ENCODE data around the gene MLH3. TPM values are rescaled to one million over a fixed set of nuclear protein-coding genes. Genes with fewer than 3 reads are reported as not detected.
"Not testable (repeated sequence)": the region's sequence is repeated elsewhere in the genome, so short reads cannot be mapped to it uniquely, and the experiment has no call there.

The MLH3 gene
- total and polyA plus RNA-seq, 9 donors: 14.8 to 36.4 (median 26.2) TPM

DNA sequence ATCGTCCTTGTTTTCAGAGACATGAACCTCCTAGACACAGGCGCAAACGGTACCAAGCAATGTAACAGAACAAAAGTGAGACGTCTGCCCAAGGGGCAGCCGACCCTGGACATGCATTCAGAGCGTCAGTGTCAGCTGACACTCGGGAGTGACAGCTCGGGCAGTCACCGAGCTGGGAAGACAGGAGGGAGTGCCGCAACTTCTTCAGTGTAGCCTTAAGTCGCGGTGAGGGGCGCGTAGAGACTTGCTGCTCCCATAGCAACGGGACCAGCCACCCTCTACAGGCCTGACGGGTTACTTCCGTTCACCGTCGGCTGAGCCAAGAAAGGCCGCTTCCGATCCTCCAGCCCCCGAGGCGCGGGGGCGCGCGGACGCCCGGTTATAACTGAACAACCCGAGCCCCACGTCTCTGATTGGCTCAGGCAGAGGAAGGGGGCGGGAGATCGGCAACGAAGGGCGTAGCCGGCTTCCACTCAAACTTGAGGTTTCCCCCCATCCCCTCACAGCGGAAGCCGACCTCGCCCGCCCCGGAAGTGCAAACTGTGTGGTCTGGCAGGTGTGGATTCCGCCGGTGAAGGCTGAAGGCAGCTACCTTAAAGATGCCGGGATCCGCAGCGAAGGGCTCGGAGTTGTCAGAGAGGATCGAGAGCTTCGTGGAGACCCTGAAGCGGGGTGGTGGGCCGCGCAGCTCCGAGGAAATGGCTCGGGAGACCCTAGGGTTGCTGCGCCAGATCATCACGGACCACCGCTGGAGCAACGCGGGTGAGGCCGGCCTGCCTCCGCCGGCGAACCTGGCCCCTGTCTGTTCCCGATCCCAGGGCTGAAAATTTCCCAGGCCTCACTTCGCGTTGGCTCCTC lies 48.6 kb downstream of the MLH3 start, which contains the start of gene EIF2B2:
Gene EIF2B2 (plus strand): TSS at position 530 of the 858 bp plus-strand sequence. CDS start 70 bp downstream, at position 600.
- DNase-seq: peak; percentile 95 to 99 (median 97)
- TF ChIP-seq, protein P1, sequence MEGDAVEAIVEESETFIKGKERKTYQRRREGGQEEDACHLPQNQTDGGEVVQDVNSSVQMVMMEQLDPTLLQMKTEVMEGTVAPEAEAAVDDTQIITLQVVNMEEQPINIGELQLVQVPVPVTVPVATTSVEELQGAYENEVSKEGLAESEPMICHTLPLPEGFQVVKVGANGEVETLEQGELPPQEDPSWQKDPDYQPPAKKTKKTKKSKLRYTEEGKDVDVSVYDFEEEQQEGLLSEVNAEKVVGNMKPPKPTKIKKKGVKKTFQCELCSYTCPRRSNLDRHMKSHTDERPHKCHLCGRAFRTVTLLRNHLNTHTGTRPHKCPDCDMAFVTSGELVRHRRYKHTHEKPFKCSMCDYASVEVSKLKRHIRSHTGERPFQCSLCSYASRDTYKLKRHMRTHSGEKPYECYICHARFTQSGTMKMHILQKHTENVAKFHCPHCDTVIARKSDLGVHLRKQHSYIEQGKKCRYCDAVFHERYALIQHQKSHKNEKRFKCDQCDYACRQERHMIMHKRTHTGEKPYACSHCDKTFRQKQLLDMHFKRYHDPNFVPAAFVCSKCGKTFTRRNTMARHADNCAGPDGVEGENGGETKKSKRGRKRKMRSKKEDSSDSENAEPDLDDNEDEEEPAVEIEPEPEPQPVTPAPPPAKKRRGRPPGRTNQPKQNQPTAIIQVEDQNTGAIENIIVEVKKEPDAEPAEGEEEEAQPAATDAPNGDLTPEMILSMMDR (IDR thresholded peaks at IDR 0.05): peak in 1 of 3 donors; percentile 47
- TF ChIP-seq EP300 (IDR thresholded peaks at IDR 0.05): no peak
- Histone ChIP-seq H3K36me3 (no peaks in the 10 kb centered on the region), H3K4me3 (peak within 1 kb of the TSS; percentile 51), H3K4me1 (ENCODE audit: insufficient read depth) (peaks cover 5% of the 10 kb centered on the region), H3K27me3 (no peaks in the 10 kb centered on the region), H3K27ac (peak within 1 kb of the TSS in 1 of 2 donors; percentile 61), H3K9me3 (no peaks in the 10 kb centered on the region)
- intact Hi-C loops (cut with DNase I): no loop called here
- 0 to 1% (median 1%) methylated on average over 53 to 66 of the region's 66 CpGs for whole genome bisulfite sequencing, 3 donors

DNA sequence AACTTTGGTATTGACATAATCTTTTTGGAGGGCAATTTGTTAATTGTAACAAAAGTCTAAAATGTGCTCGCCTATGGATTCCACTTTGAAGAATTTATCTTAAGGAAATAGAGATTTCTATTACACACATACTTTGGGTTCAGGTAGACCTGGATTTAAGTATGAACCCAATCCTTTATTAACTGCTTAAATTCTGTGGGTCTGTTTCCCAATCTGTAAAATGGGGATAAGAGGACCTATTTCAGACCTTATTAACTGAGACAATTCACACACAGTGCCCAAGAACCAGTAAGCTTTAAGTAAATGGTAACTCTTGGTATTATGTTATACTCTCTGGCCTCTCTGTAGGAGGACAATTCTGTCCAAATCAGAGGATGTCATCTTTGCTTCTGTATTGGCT lies 49.4 kb downstream of the MLH3 start:
- peak overlapping the region; percentile 51 for H3K4me3 ChIP-seq
- peaks cover 5% of the 10 kb centered on the region for H3K4me1 ChIP-seq (ENCODE audit: insufficient read depth)
- intact Hi-C loops (cut with DNase I): no loop called here
- peak overlapping the region in 1 of 2 donors; percentile 61 for H3K27ac ChIP-seq
- WGBS, 3 donors: 88 to 97% (median 96%) methylated on average over 1 of the region's 1 CpG
- no peaks in the 10 kb centered on the region for H3K36me3 ChIP-seq
- H3K27me3 ChIP-seq: no peaks in the 10 kb centered on the region
- no peak for TF ChIP-seq POLR2A (IDR thresholded peaks at IDR 0.05)
- no peak for TF ChIP-seq EP300 (IDR thresholded peaks at IDR 0.05)
- TF ChIP-seq, protein P1 (IDR thresholded peaks at IDR 0.05): no peak
- no peaks in the 10 kb centered on the region for H3K9me3 ChIP-seq
- no peak for DNase-seq

DNA sequence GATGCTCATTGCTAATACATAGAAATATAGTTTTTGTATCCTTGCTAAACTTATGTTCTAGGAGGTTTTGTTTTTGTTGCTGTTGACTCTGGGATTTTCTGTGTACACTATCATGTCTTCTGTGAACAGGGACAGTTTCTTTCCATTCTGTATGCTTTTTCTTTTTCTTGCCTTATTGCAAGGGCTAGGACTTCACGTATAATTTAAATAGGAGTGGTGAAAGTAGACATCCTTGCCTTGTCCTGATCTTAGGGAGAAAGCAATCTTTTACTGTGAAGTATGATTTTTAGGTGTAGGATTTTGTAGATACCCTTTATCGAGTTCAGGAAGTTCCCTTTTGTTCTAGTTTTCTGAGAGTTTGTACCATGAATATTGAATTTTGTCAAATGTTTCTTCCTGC lies 50.0 kb downstream of the MLH3 start:
- H3K27me3 ChIP-seq: no peaks in the 10 kb centered on the region
- peaks cover 5% of the 10 kb centered on the region for H3K4me1 ChIP-seq (ENCODE audit: insufficient read depth)
- DNase-seq: no peak
- H3K27ac ChIP-seq: no peak overlapping the region
- TF ChIP-seq POLR2A (IDR thresholded peaks at IDR 0.05) (no peak), EP300 (IDR thresholded peaks at IDR 0.05) (no peak)
- TF ChIP-seq, protein P1 (IDR thresholded peaks at IDR 0.05): no peak
- H3K4me3 ChIP-seq: no peak overlapping the region
- 90 to 92% (median 90%) methylated on average over 2 of the region's 2 CpGs for whole genome bisulfite sequencing, 3 donors
- H3K36me3 ChIP-seq: no peaks in the 10 kb centered on the region
- intact Hi-C loops (cut with DNase I): no loop called here
- H3K9me3 ChIP-seq: no peaks in the 10 kb centered on the region

DNA sequence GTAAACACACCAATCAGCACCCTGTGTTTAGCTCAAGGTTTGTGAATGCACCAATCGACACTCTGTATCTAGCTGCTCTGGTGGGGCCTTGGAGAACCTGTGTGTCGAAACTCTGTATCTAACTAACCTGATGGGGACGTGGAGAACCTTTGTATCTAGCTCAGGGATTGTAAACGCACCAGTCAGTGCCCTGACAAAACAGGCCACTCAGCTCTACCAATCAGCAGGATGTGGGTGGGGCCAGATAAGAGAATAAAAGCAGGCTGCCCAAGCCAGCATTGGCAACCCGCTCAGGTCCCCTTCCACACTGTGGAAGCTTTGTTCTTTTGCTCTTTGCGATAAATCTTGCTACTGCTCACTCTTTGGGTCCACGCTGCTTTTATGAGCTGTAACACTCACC lies 55.5 kb downstream of the MLH3 start:
- intact Hi-C loops (cut with DNase I): not testable (repeated sequence)
- 91 to 98% (median 92%) methylated on average over 5 to 6 of the region's 7 CpGs for WGBS, 3 donors

DNA sequence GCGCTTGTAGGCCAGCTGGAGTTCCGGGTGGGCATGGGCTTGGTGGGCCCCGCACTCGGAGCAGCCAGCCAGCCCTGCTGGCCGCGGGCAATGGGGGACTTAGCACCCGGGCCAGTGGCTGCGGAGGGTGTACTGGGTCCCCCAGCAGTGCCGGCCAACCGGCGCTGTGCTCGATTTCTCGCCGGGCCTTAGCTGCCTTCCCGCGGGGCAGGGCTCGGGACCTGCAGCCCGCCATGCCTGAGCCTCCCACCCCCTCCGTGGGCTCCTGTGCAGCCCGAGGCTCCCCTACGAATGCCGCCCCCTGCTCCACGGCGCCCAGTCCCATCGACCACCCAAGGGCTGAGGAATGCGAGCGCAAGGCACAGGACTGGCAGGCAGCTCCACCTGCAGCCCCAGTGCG lies 57.1 kb downstream of the MLH3 start:
- H3K27ac ChIP-seq; H3K36me3 ChIP-seq; DNase-seq; H3K4me1 ChIP-seq (ENCODE audit: insufficient read depth); H3K9me3 ChIP-seq; intact Hi-C loops (cut with DNase I); H3K4me3 ChIP-seq; H3K27me3 ChIP-seq: not testable (repeated sequence)
- 91 to 95% (median 91%) methylated on average over 6 to 28 of the region's 28 CpGs for WGBS, 3 donors

More for the DNA sequence above, 55.5 kb downstream of the MLH3 start:
- H3K4me3 ChIP-seq; H3K36me3 ChIP-seq; H3K9me3 ChIP-seq; H3K4me1 ChIP-seq (ENCODE audit: insufficient read depth); DNase-seq; H3K27ac ChIP-seq; H3K27me3 ChIP-seq: not testable (repeated sequence)

All from ovary (tissue), 9 donors.